Activated naive CD4-positive, alpha-beta T cell treated with anti-CD3 and anti-CD28 coated beads, Interleukin-2, amount 50 U/mL, for 24 hours (primary cell): ENCODE results near the gene PCARE.

Experiments used
- H3K27ac Mint-ChIP-seq: one replicate; pipeline ENCODE4 v1.8.0; 2021; ENCODE audit warnings: mild to moderate bottlenecking, mixed read lengths
- H3K27me3 Mint-ChIP-seq: one replicate; pipeline ENCODE4 v1.8.0; 2021; ENCODE audit warnings: mixed read lengths
- H3K36me3 Mint-ChIP-seq: one replicate; pipeline ENCODE4 v1.8.0; 2021; ENCODE audit warnings: mixed read lengths
- H3K4me1 Mint-ChIP-seq: one replicate; pipeline ENCODE4 v1.8.0; 2021; ENCODE audit warnings: mixed read lengths
- H3K4me3 Mint-ChIP-seq: one replicate; pipeline ENCODE4 v1.8.0; 2021; ENCODE audit warnings: mild to moderate bottlenecking, mixed read lengths
- H3K9me3 Mint-ChIP-seq: one replicate; pipeline ENCODE4 v1.8.0; 2021; ENCODE audit warnings: mixed read lengths

The PCARE gene

DNA sequence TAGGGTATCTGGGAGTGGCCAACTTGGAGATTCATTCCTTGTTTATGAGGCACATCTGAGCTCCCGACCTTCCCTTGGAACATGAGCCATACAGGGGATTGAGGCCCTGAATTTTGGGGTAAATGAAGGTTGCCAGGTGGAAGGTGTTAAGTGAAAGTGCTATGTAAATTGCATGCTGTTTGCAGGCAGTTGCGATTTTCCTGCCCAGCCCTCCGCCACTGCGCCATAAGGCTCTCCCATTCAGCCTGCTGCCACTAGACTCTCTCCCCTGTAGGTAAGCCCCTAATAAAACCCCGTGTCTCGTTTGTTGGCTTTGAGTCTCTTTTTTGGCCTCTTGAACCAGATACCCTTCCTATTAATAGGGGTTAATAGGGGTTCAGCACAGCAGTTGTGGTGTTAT, 33.8 kb downstream of the PCARE start:
- Mint-ChIP-seq H3K36me3 (no peaks in the 10 kb centered on the region), H3K27me3 (no peaks in the 10 kb centered on the region), H3K27ac (no peak overlapping the region), H3K4me1 (no peaks in the 10 kb centered on the region), H3K4me3 (no peak overlapping the region), H3K9me3 (no peaks in the 10 kb centered on the region)

DNA sequence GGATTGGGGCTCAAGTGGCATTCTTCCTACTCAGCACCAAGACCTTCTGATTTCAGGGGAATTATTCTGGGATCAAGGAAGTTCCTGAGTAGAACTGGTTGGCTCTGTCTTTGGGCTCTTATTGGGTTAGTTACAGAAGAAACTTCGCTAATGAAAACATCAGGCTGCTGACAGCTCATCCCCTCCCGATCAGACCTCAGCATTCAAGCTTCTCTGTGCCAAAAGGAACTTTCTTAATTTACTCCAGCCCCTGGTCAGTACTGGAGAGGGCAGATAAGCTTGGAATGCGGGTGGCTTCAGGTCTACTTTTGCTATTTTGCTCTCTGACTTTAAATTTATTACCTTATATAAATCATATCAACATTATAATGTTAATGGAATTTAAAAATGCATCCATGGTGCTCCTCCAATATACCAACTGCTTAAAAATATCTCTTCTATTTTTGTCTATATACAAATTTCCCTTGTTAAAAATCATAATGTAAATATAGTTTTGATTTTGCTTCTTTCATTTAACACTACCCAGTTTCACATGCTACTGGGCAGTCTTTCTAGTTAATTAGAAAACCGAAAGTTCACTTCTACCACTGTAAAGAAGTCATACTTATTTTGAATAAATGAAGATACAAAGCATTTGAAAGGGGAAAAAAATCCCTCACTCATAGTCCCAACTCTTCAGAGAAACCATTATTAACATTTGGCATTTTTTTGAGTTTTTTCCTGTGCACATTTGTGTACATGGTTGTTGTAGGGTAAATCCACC, 34.4 kb downstream of the PCARE start:
- Mint-ChIP-seq H3K36me3 (no peaks in the 10 kb centered on the region), H3K9me3 (no peaks in the 10 kb centered on the region), H3K4me3 (no peak overlapping the region), H3K27ac (no peak overlapping the region), H3K27me3 (no peaks in the 10 kb centered on the region), H3K4me1 (no peaks in the 10 kb centered on the region)

DNA sequence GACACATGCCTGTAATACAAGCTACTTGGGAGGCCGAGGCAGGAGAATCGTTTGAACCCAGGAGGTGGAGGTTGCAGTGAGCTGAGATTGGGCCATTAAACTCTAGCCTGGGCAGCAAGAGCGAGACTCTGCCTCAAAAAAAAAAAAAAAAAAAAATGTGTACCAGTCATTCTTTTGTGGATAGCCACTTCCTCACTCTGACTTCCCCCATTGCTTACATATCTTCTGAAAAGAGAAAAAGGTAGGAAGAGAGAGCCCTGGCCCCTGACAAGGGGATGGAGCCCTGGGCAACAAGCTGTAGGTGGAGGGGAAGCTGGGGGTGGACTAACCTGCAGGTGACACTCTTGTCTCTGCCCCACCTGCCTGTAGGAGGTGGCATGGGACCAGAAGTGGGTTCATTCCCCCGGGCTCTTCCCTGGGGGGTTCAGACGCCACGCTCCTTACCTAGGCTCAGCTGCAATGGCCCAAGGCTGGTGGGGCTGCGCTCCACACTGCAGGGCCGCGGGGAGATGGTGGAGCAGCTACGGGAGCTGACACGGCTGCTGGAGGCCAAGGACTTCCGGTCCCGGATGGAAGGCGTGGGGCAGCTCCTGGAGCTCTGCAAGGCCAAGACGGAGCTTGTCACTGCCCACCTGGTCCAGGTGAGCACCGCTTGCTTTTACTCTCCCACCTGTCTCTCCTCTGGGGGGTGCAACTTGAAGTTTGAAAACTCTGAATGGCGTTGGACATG, 39.1 kb downstream of the PCARE start:
- peaks cover 6% of the 10 kb centered on the region for H3K4me1 Mint-ChIP-seq
- H3K27me3 Mint-ChIP-seq, result no peaks in the 10 kb centered on the region
- H3K4me3 Mint-ChIP-seq, result no peak overlapping the region
- no peaks in the 10 kb centered on the region for H3K36me3 Mint-ChIP-seq
- H3K27ac Mint-ChIP-seq, result no peak overlapping the region
- H3K9me3 Mint-ChIP-seq, result no peaks in the 10 kb centered on the region

DNA sequence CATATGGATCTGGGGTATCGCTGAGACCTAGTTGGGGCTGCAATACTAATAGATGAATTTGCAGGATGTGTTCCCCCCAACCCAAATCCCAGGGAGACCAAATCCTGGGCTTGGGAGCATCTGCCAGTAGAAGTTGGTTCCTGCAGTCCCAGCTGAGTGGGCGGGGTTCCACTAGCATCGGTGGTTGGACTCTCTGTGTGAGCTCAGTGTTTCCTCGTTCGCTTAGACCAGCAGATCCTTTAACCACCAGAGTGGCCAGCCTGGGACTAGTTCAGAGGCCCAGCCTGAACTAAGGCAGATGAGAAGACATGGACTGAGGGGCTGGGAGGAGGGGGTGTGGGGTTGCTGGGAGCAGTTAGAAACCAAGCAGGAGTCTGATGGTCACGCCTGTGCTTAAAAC, 40.7 kb downstream of the PCARE start:
- Mint-ChIP-seq H3K4me1 (peaks cover 6% of the 10 kb centered on the region), H3K4me3 (no peak overlapping the region), H3K27ac (no peak overlapping the region), H3K9me3 (no peaks in the 10 kb centered on the region), H3K36me3 (no peaks in the 10 kb centered on the region), H3K27me3 (no peaks in the 10 kb centered on the region)

DNA sequence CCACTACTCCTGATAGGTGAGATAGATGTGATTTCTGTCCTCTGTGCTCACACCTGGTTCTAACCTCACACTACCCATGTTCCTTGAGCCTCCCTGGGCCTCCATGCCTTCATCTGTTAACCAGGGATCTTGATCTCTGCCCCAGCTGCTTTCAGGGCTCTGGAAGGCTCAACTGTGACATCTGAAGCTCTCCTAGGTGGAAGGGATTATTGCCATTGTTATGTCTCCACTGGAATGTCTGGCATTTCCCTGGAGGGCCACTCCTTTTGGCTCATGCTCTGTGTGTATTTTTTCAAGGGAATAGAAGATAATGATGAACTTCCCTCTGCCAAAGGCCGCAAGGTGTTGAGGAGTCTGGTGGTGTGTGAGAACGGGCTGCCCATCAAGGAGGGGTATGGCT, 41.2 kb downstream of the PCARE start:
- Mint-ChIP-seq H3K27ac (no peak overlapping the region), H3K4me3 (no peak overlapping the region), H3K4me1 (peaks cover 6% of the 10 kb centered on the region), H3K9me3 (no peaks in the 10 kb centered on the region), H3K36me3 (no peaks in the 10 kb centered on the region), H3K27me3 (no peaks in the 10 kb centered on the region)

DNA sequence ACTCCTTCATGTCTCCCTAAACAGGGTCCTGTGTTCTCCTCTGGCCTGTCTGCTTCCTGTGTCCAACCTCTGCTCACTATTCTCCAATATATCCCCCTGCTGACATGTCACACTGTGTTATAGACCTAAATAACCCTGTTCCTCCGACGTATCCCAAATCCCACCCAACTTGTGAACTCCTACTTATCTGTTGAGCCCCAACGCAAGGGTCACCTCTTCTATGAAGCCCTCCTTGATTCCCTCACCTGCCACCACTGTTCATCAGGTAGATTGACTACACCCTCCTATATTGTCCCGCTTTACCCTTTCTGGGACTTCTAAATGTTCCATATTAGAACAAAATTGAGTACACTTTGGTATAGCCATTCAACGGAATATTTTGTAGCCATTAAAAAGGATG, 42.1 kb downstream of the PCARE start:
- H3K4me3 Mint-ChIP-seq, result no peak overlapping the region
- H3K9me3 Mint-ChIP-seq, result no peaks in the 10 kb centered on the region
- no peaks in the 10 kb centered on the region for H3K27me3 Mint-ChIP-seq
- H3K27ac Mint-ChIP-seq, result no peak overlapping the region
- H3K36me3 Mint-ChIP-seq, result no peaks in the 10 kb centered on the region
- peaks cover 6% of the 10 kb centered on the region for H3K4me1 Mint-ChIP-seq

DNA sequence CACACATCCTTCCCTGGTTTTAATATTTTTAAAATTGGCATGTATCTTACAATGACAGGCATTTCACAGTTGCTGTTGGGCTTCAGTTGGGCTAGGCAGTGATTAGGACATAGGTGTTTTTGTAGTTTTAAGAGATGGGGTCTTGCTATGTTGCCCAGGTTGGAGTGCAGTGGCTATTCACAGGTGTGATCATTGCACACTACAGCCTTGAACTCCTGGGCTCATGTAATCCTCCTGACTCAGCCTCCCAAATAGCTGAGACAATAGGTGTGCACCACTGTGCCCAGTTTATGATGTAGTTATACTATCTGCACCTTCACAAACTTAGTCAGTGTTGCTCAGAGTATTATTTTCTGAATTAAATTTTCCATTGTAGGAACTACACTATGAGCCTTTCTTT, 43.3 kb downstream of the PCARE start:
- Mint-ChIP-seq H3K4me1 (peaks cover 6% of the 10 kb centered on the region), H3K36me3 (no peaks in the 10 kb centered on the region), H3K27ac (no peak overlapping the region), H3K27me3 (no peaks in the 10 kb centered on the region), H3K9me3 (no peaks in the 10 kb centered on the region), H3K4me3 (no peak overlapping the region)

DNA sequence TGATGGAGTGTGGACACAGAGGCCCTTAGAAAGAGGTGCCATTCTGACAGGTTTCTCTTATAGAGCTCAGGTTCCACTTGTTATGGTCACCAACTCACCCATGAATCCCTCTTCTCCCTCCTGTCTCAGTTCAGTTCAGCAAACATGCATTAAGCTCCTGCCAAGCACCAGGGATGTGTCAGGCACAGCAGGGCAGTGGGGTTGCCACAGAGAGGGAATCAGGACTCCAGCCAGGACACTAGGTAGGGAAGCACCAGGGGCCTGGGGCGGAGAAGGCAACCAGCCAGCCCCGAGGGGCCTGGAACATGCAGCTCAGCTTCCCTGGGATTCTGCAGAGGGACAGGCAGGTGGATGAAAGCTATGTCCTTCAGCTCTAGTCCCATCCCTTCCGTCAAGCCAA, 48.6 kb downstream of the PCARE start:
- Mint-ChIP-seq H3K36me3 (no peaks in the 10 kb centered on the region), H3K4me1 (no peaks in the 10 kb centered on the region), H3K27ac (no peak overlapping the region), H3K4me3 (no peak overlapping the region), H3K27me3 (no peaks in the 10 kb centered on the region), H3K9me3 (no peaks in the 10 kb centered on the region)

DNA sequence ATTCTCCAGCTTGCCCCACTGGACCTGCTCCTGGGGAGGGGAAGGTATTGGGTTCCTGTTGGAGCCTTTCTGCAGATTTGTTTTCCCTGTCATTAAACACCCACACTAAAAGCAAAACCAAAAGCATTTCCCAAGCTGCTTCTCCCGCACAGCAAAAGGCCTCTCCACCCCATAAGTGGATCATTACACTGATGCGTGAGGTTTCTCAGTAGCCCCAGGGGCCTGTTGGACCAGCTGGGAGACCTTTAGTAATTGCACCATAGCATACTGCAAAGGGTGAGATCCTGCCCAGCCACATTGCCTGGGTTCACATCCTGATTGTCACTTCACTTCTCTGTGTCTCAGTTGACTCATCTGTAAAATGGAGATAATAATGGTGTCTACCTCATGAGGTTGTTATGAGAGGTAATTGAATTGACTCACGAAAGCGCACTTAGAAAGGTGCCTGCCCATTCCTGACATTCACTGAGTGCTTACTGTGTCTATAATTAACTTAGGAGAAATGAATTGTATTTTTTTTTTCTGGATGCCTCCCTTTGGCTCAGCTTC, 49.4 kb downstream of the PCARE start:
- Mint-ChIP-seq H3K4me1 (peaks cover 2% of the 10 kb centered on the region), H3K36me3 (no peaks in the 10 kb centered on the region), H3K4me3 (no peak overlapping the region), H3K27ac (no peak overlapping the region), H3K9me3 (no peaks in the 10 kb centered on the region), H3K27me3 (no peaks in the 10 kb centered on the region)

DNA sequence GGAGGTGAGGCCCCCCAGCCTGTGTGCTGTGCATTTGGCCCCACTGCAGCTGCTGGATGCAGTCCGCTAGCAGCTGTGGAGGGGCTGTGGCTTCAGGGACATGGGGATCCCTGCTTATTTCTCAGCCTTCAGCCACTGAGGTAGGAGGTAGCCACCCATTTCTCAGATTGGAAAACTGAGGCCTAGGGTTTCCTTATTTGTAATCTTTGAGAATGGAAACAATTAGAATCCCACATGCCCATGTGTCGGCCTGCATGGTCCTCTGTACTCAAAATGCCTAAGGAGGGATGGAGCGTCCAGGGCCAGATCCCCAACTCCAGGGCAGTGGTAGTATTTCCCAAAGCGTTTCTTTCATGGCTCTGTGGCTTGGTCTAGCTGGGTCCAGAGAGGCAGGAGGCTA, 51.1 kb downstream of the PCARE start:
- Mint-ChIP-seq H3K4me3 (no peak overlapping the region), H3K9me3 (no peaks in the 10 kb centered on the region), H3K4me1 (peaks cover 9% of the 10 kb centered on the region), H3K27ac (no peak overlapping the region), H3K27me3 (no peaks in the 10 kb centered on the region), H3K36me3 (no peaks in the 10 kb centered on the region)

DNA sequence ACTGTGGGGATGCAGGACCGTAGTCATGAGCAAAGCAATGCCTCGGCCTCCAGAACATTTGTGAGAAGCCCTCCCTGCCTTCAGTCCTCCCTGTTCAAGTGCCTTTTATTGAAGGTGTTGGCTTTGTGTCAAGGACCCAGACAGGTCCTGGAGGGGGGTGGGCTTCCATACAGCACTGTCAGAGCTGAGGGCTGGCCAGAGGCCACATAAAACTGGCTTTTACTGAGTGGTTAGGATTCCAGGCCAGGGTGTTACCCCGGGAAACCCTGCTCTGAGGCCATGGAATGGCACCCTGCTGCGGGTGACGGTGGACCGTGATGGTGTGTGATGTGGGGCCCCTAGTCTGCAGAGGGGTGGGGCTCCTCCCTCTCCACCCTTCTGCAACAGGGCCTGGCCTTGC, 51.6 kb downstream of the PCARE start:
- Mint-ChIP-seq H3K36me3 (no peaks in the 10 kb centered on the region), H3K9me3 (no peaks in the 10 kb centered on the region), H3K27me3 (no peaks in the 10 kb centered on the region), H3K27ac (no peak overlapping the region), H3K4me3 (no peak overlapping the region), H3K4me1 (peaks cover 13% of the 10 kb centered on the region)

DNA sequence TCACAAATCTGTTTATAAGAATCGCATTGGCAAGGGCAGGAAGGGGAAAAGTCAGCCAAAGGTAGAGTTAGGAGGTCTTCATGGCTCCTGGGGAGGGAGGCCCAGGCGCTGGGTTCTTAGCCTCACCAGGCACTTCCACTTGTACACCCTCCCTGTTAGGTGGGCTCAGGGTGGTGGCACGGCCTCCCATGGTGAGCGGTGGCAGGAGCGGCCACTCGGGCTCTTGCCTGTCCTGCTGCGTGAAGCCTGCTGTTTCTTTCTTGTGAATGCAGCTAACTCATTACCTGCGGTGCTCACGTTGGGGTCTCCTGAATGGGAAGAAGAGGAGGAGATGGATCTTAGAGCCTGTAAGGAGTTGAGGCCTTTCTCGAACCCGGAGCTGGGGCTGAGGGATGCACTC, 52.4 kb downstream of the PCARE start:
- H3K4me1 Mint-ChIP-seq, result peaks cover 15% of the 10 kb centered on the region
- no peak overlapping the region for H3K4me3 Mint-ChIP-seq
- H3K27ac Mint-ChIP-seq, result no peak overlapping the region
- H3K9me3 Mint-ChIP-seq, result no peaks in the 10 kb centered on the region
- no peaks in the 10 kb centered on the region for H3K27me3 Mint-ChIP-seq
- no peaks in the 10 kb centered on the region for H3K36me3 Mint-ChIP-seq

DNA sequence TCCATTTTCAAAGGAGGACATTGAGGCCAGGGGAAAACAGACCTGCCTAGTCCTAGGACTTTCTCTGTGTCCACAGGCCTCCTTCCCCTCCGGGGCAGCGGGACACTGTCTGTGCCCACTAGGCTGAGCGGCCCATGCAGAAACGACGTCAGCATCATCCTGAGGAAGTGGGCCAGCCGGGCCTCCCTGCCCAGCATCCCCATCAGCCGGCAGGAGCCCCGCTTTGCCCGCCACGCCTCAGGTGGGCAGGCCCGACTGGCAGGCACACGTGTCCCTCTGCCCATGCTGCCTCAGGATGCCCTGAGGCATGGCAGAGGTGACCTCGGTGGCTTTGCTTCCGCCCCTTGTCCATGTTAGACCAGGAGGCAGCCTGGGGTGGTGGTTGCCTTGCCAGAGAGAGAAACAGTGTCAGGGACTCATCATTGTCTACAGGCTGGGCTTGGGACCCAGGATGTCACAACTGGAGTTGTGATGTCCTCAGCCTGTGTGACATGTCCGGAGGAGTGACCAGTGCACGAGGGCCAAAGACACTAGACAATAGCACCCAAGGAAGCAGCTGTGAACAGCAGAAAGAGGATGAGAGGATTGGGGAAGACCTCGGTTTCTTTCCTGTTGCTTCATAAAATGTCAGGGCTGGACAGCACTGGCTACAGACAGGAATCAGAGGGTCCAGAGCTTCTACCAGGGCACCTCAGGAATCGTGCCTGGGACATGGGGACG, 56.4 kb downstream of the PCARE start:
- peaks cover 55% of the 10 kb centered on the region for H3K4me1 Mint-ChIP-seq
- H3K27me3 Mint-ChIP-seq, result no peaks in the 10 kb centered on the region
- no peaks in the 10 kb centered on the region for H3K36me3 Mint-ChIP-seq
- H3K9me3 Mint-ChIP-seq, result no peaks in the 10 kb centered on the region
- peak overlapping the region; percentile 8 for H3K27ac Mint-ChIP-seq
- no peak overlapping the region for H3K4me3 Mint-ChIP-seq

DNA sequence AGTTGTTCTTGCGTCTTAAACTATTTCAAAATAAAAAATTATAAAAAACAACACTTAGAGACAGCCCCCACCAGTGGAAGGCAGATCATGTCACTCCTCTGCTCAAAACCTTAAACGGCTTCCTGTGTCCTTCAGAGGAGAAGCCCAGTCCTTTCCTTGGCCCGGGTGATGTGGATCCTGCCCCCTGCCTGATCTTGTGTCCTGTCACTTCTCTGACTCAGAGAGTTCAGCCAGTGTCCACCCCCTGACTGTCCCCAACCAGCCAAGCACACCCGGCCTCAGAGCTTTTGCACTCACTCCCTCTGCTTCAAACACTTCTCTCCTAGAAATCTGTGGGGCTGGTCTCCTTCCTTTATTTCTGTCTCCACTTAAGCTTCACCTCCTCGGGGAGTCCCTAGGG, 57.8 kb downstream of the PCARE start:
- Mint-ChIP-seq H3K27me3 (no peaks in the 10 kb centered on the region), H3K27ac (peak overlapping the region; percentile 97), H3K36me3 (no peaks in the 10 kb centered on the region), H3K4me1 (peaks cover 66% of the 10 kb centered on the region), H3K9me3 (no peaks in the 10 kb centered on the region), H3K4me3 (no peak overlapping the region)

DNA sequence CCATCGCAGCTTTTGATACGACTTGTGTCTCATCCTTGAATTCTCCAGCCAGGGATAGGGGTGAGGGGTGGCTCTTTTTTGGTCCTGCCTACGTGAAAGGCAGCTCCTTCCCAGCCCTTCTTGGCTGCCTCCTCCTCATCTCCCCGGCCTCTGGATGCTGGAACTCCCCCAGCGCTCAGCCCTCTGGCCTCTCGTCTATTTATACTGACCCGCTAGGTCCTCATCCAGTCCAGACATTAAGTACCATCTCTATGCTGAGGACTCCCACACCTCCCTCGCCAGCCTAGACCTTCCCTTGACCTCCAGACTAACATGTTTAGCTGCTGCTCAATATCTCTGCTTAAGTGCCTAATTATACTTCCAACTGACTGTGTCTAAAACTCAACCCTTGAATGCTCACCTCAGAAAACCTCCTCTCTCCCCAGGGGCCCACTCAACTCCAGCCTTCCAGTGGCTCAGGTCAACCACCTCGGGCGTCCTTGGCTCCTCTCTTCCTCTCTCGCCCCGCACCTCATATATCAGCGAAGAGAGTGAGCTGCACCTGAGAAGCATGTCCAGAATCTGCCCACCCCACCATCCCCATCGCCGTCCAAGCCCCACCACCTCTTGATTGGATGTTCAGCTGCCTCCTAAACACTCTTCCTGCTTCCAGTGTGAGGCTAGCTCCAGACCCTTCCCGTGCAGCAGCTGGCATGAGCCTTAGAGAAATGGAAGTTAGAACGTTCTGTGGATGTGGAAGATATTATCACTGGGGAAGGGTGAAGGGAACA, 58.4 kb downstream of the PCARE start:
- Mint-ChIP-seq H3K9me3 (no peaks in the 10 kb centered on the region), H3K4me1 (peaks cover 73% of the 10 kb centered on the region), H3K4me3 (peak overlapping the region; percentile 81), H3K27ac (peak overlapping the region; percentile 97), H3K36me3 (no peaks in the 10 kb centered on the region), H3K27me3 (no peaks in the 10 kb centered on the region)
